SK-N-SH treated with all-trans-retinoic acid at 6 μM for 48 hours (cell line): ENCODE measurements around the gene ACE.

ENCODE experiments used
- ATAC-seq: fragments of 200-7000 bp; cut with Tn5 transposase; 3 replicates; pipeline ENCODE4 v1.9.1; 2020; ENCODE audit warnings: mild to moderate bottlenecking, moderate library complexity
- ARNTL ChIP-seq: fragments of 450-650 bp; formaldehyde crosslinking; IDR thresholded peaks from 2 replicates; pipeline ENCODE4 v1.5.0; 2020; ENCODE audit warnings: low read depth, mild to moderate bottlenecking, moderate library complexity, borderline replicate concordance
- BACH2 ChIP-seq: fragments of 250-450 bp; sonication (Bioruptor Pico); IDR thresholded peaks from 2 replicates; pipeline ENCODE4 v1.9.0; 2021; ENCODE audit warnings: mild to moderate bottlenecking, borderline replicate concordance
- CSDC2 ChIP-seq: fragments of 250-450 bp; sonication (Bioruptor Pico); IDR thresholded peaks from 2 replicates; pipeline ENCODE4 v1.5.0; 2020; ENCODE audit warnings: mild to moderate bottlenecking, moderate library complexity
- ESRRG ChIP-seq: fragments of 250-450 bp; sonication (Bioruptor Pico); IDR thresholded peaks from 2 replicates; pipeline ENCODE4 v1.6.1; 2021; ENCODE audit warnings: mild to moderate bottlenecking
- GLIS3 ChIP-seq: fragments of 250-450 bp; sonication (Bioruptor Pico); IDR thresholded peaks from 2 replicates; pipeline ENCODE4 v1.5.0; 2020; ENCODE audit warnings: mild to moderate bottlenecking, moderate library complexity
- ISL1 ChIP-seq: fragments of 250-450 bp; sonication (Bioruptor Pico); IDR thresholded peaks from 2 replicates; pipeline ENCODE4 v2.1.2; 2022; ENCODE audit warnings: mild to moderate bottlenecking, moderate library complexity
- OSR1 ChIP-seq: fragments of 250-450 bp; sonication (Bioruptor Pico); IDR thresholded peaks from 2 replicates; pipeline ENCODE4 v1.8.0; 2022; ENCODE audit warnings: moderate library complexity, mild to moderate bottlenecking, inconsistent platforms
- PATZ1 ChIP-seq: fragments of 250-450 bp; sonication (Bioruptor Pico); IDR thresholded peaks from 2 replicates; pipeline ENCODE4 v1.8.0; 2020; ENCODE audit warnings: mild to moderate bottlenecking, moderate library complexity, borderline replicate concordance
- POU6F1 ChIP-seq: fragments of 250-450 bp; sonication (Bioruptor Pico); IDR thresholded peaks from 2 replicates; pipeline ENCODE4 v1.8.0; 2021; ENCODE audit warnings: low read depth, mild to moderate bottlenecking, moderate library complexity, borderline replicate concordance
- PPARA ChIP-seq: fragments of 250-450 bp; sonication (Bioruptor Pico); IDR thresholded peaks from 2 replicates; pipeline ENCODE4 v1.5.0; 2020; ENCODE audit warnings: mild to moderate bottlenecking, borderline replicate concordance
- RARB ChIP-seq: fragments of 250-450 bp; sonication (Bioruptor Pico); IDR thresholded peaks from 2 replicates; pipeline ENCODE4 v1.8.0; 2021; ENCODE audit warnings: mild to moderate bottlenecking, moderate library complexity
- SNAI2 ChIP-seq: fragments of 250-450 bp; sonication (Bioruptor Pico); IDR thresholded peaks from 2 replicates; pipeline ENCODE4 v1.5.0; 2020; ENCODE audit warnings: mild to moderate bottlenecking, moderate library complexity
- TOX ChIP-seq: fragments of 250-450 bp; sonication (Bioruptor Pico); IDR thresholded peaks from 2 replicates; pipeline ENCODE4 v1.8.0; 2021; ENCODE audit warnings: mild to moderate bottlenecking, moderate library complexity, borderline replicate concordance
- TSHZ2 ChIP-seq: fragments of 250-450 bp; sonication (Bioruptor Pico); IDR thresholded peaks from 2 replicates; pipeline ENCODE4 v1.5.0; 2020; ENCODE audit warnings: mild to moderate bottlenecking, moderate library complexity
- ZC3H10 ChIP-seq: fragments of 250-450 bp; sonication (Bioruptor Pico); IDR thresholded peaks from 2 replicates; pipeline ENCODE4 v1.5.1; 2021; ENCODE audit warnings: mild to moderate bottlenecking, moderate library complexity
- ZFP3 ChIP-seq: fragments of 250-450 bp; sonication (Bioruptor Pico); IDR thresholded peaks from 2 replicates; pipeline ENCODE4 v1.5.0; 2020; ENCODE audit warnings: mild to moderate bottlenecking, moderate library complexity
- ZFP30 ChIP-seq: fragments of 450-650 bp; formaldehyde crosslinking; IDR thresholded peaks from 2 replicates; pipeline ENCODE4 v1.5.0; 2022; ENCODE audit warnings: mild to moderate bottlenecking, moderate library complexity
- ZNF70 ChIP-seq: fragments of 450-650 bp; formaldehyde crosslinking; IDR thresholded peaks from 2 replicates; pipeline ENCODE4 v1.5.0; 2020; ENCODE audit warnings: mild to moderate bottlenecking, moderate library complexity
- ZNF8 ChIP-seq: fragments of 450-650 bp; formaldehyde crosslinking; IDR thresholded peaks from 2 replicates; pipeline ENCODE4 v1.5.0; 2020; ENCODE audit warnings: mild to moderate bottlenecking, moderate library complexity
- TF ChIP-seq, protein P1 (sequence below): fragments of 250-450 bp; sonication (Bioruptor Pico); IDR thresholded peaks from 2 replicates; pipeline ENCODE4 v1.5.1; 2020; ENCODE audit warnings: low read depth, mild to moderate bottlenecking, moderate library complexity
- TF ChIP-seq, protein P2 (sequence below): fragments of 250-450 bp; sonication (Bioruptor Pico); IDR thresholded peaks from 2 replicates; pipeline ENCODE4 v1.5.1; 2021; ENCODE audit warnings: mild to moderate bottlenecking, moderate library complexity

The ACE gene

GRCh38 chr17:63435681-63436522 lies 41.0 kb upstream of the ACE start:
- peak; percentile 1 for ATAC-seq
- TF ChIP-seq BACH2 (CRISPR knock-in tag) (no peak), GLIS3 (CRISPR knock-in tag) (no peak), POU6F1 (CRISPR knock-in tag) (no peak), CSDC2 (CRISPR knock-in tag) (no peak)

DNA sequence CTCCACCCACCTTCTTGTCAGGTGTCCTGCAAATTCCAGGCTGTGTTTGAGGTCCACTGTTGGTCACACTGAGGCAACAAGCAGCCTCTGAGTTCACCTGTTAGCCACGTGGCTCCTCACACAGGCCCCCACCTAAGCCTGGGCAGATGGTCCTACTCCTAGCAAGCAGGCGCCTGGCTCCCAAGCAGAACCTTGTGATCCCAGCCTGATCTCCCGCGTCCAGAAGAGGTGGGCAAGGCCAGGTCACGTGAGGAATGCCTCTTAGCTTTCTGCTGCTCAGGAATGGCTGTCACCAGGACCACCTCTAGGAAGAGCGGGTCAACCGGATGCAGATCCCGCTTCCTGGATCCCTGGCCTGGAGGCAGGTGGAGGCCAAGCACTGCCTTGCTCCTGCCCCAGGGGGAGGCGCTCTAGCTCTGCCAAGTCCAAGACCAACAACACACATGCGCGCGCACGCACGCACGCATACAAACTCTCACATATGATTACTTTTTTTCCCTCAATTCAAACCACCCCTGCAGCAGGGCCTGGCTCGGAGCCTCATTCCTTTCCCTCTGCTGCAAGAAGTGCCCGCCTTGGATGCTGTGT lies 40.2 kb upstream of the ACE start:
- TF ChIP-seq PATZ1 (CRISPR knock-in tag) (no peak), ZFP3 (no peak), OSR1 (CRISPR knock-in tag) (no peak), PPARA (CRISPR knock-in tag) (no peak), SNAI2 (no peak), TOX (CRISPR knock-in tag) (no peak), ARNTL (CRISPR knock-in tag) (no peak), ZFP30 (no peak), BACH2 (CRISPR knock-in tag) (no peak), ZNF70 (no peak), ZNF8 (CRISPR knock-in tag) (no peak)
- TF ChIP-seq, protein P1, sequence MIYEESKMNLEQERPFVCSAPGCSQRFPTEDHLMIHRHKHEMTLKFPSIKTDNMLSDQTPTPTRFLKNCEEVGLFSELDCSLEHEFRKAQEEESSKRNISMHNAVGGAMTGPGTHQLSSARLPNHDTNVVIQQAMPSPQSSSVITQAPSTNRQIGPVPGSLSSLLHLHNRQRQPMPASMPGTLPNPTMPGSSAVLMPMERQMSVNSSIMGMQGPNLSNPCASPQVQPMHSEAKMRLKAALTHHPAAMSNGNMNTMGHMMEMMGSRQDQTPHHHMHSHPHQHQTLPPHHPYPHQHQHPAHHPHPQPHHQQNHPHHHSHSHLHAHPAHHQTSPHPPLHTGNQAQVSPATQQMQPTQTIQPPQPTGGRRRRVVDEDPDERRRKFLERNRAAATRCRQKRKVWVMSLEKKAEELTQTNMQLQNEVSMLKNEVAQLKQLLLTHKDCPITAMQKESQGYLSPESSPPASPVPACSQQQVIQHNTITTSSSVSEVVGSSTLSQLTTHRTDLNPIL = no peak
- TF ChIP-seq, protein P2, sequence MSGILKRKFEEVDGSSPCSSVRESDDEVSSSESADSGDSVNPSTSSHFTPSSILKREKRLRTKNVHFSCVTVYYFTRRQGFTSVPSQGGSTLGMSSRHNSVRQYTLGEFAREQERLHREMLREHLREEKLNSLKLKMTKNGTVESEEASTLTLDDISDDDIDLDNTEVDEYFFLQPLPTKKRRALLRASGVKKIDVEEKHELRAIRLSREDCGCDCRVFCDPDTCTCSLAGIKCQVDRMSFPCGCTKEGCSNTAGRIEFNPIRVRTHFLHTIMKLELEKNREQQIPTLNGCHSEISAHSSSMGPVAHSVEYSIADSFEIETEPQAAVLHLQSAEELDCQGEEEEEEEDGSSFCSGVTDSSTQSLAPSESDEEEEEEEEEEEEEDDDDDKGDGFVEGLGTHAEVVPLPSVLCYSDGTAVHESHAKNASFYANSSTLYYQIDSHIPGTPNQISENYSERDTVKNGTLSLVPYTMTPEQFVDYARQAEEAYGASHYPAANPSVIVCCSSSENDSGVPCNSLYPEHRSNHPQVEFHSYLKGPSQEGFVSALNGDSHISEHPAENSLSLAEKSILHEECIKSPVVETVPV (CRISPR knock-in tag) = no peak
- TF ChIP-seq, all 23 proteins: peak for 0
- no peak for ATAC-seq

- ATAC-seq = no peak
- TF ChIP-seq ARNTL (CRISPR knock-in tag) (no peak), TSHZ2 (CRISPR knock-in tag) (no peak), RARB (CRISPR knock-in tag) (no peak), ESRRG (CRISPR knock-in tag) (no peak), ZNF8 (CRISPR knock-in tag) (no peak), ZC3H10 (CRISPR knock-in tag) (no peak), ZNF70 (no peak), ZFP30 (no peak), PPARA (CRISPR knock-in tag) (no peak), ISL1 (CRISPR knock-in tag) (no peak)
- TF ChIP-seq, protein P2 (CRISPR knock-in tag) = no peak
Observed at GRCh38 chr17:63437287-63438091, 39.4 kb upstream of the ACE start.
